ENCODE data around the gene SLC6A5.

SLC6A5 gene

DNA sequence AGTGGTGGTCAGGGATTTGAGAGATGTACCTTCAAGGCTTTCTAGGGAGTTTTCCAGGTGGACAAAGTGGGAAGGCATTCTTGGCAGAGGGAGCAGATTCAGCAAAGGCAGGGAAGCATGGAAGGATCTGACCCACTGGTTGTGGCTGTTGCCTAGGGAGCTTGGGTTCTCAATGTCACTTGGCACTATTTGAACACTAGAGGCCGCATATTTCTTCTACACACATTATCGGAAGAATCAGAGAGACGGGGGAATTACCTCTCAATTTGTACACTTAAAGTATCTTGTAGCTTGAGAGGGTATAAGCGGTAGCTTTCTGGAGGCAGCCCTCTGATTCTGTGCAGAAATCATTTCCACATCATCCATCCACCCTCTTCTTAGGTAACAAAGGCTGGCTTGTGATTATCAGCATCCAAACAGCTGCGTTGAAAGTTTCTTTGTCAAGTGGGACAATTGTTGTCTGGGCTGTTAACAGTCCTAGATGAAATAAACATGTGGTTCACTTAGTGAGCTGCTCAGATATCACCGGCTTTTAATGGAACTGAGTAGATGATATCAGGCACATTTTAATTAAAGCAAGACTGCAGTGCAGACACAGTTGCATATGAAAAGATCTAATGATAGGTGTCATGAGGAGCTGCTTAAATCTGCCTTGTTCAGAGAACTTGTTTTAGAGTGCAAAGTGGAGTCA, 72.6 kb downstream of the SLC6A5 start:
- Histone ChIP-seq H3K36me3 (ENCODE audit: insufficient read depth, low read length) (no peaks in the 10 kb centered on the region), H3K79me2 (ENCODE audit: insufficient read depth, low read length) (no peaks in the 10 kb centered on the region), H3F3A (ENCODE audit: insufficient read depth, low read length) (no peaks in the 10 kb centered on the region), H4K20me1 (ENCODE audit: insufficient read depth, low read length) (no peaks in the 10 kb centered on the region), H3K4me3 (ENCODE audit: low read depth, low read length, poor library complexity, severe bottlenecking) (no peak overlapping the region), H3K9me3 (ENCODE audit: low read length) (no peaks in the 10 kb centered on the region), H3K27ac (ENCODE audit: low read depth, low read length, poor library complexity, severe bottlenecking) (no peak overlapping the region), H3K4me2 (ENCODE audit: low read length) (no peak overlapping the region), H3K9me2 (ENCODE audit: low read depth, low read length) (no peaks in the 10 kb centered on the region), H3K27me3 (ENCODE audit: insufficient read depth, low read length) (no peaks in the 10 kb centered on the region), H3K4me1 (ENCODE audit: insufficient read depth, low read length, severe bottlenecking) (no peaks in the 10 kb centered on the region), H2AFZ (ENCODE audit: low read length) (no peak overlapping the region), H3K9ac (ENCODE audit: low read length) (no peak overlapping the region)
- TF ChIP-seq EZH2 (IDR thresholded peaks at IDR 0.05; ENCODE audit: borderline replicate concordance, low read length) = no peak
- TF ChIP-seq, protein P1, sequence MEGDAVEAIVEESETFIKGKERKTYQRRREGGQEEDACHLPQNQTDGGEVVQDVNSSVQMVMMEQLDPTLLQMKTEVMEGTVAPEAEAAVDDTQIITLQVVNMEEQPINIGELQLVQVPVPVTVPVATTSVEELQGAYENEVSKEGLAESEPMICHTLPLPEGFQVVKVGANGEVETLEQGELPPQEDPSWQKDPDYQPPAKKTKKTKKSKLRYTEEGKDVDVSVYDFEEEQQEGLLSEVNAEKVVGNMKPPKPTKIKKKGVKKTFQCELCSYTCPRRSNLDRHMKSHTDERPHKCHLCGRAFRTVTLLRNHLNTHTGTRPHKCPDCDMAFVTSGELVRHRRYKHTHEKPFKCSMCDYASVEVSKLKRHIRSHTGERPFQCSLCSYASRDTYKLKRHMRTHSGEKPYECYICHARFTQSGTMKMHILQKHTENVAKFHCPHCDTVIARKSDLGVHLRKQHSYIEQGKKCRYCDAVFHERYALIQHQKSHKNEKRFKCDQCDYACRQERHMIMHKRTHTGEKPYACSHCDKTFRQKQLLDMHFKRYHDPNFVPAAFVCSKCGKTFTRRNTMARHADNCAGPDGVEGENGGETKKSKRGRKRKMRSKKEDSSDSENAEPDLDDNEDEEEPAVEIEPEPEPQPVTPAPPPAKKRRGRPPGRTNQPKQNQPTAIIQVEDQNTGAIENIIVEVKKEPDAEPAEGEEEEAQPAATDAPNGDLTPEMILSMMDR (IDR thresholded peaks at IDR 0.05; ENCODE audit: low read length) = peak; percentile 35; the same call in 1 of the 2 replicates

DNA sequence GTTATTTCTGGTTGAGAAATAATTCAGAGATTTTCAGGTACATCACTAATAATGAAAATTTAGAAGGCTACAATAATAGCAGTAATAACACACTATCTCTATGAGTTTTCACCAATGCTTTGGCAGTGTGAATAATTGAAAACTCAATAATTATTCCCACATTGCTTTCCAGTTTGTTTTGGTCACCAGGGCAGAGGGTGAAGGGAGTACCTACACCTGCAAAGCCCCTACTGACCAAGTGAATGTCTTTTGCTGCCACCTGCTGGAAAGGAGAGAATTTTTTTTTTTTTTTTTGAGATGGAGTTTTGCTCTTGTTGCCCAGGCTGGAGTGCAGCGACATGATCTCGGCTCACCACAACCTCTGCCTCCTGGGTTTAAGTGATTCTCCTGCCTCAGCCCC, 73.2 kb downstream of the SLC6A5 start:
- Histone ChIP-seq H3K27me3 (ENCODE audit: insufficient read depth, low read length) (no peaks in the 10 kb centered on the region), H3K36me3 (ENCODE audit: insufficient read depth, low read length) (no peaks in the 10 kb centered on the region), H3K9ac (ENCODE audit: low read length) (no peak overlapping the region), H4K20me1 (ENCODE audit: insufficient read depth, low read length) (no peaks in the 10 kb centered on the region), H3K27ac (ENCODE audit: low read depth, low read length, poor library complexity, severe bottlenecking) (no peak overlapping the region), H3K4me2 (ENCODE audit: low read length) (no peak overlapping the region), H2AFZ (ENCODE audit: low read length) (no peak overlapping the region), H3K4me1 (ENCODE audit: insufficient read depth, low read length, severe bottlenecking) (no peaks in the 10 kb centered on the region), H3K79me2 (ENCODE audit: insufficient read depth, low read length) (no peaks in the 10 kb centered on the region), H3K9me2 (ENCODE audit: low read depth, low read length) (no peaks in the 10 kb centered on the region), H3K9me3 (ENCODE audit: low read length) (no peaks in the 10 kb centered on the region), H3K4me3 (ENCODE audit: low read depth, low read length, poor library complexity, severe bottlenecking) (no peak overlapping the region), H3F3A (ENCODE audit: insufficient read depth, low read length) (no peaks in the 10 kb centered on the region)
- TF ChIP-seq, protein P1 (IDR thresholded peaks at IDR 0.05; ENCODE audit: low read length) = peak; percentile 38; the same call in 1 of the 2 replicates
- no peak for TF ChIP-seq EZH2 (IDR thresholded peaks at IDR 0.05; ENCODE audit: borderline replicate concordance, low read length)

- TF ChIP-seq, protein P1 (IDR thresholded peaks at IDR 0.05; ENCODE audit: low read length) = no peak
- TF ChIP-seq EZH2 (IDR thresholded peaks at IDR 0.05; ENCODE audit: borderline replicate concordance, low read length) = no peak
- no peak overlapping the region for H2AFZ ChIP-seq (ENCODE audit: low read length)
Observed at GRCh38 chr11:20676658-20677057, 77.2 kb downstream of the SLC6A5 start.

More at GRCh38 chr11:20676658-20677057, 77.2 kb downstream of the SLC6A5 start:
- Histone ChIP-seq H3K27me3 (ENCODE audit: insufficient read depth, low read length) (no peaks in the 10 kb centered on the region), H4K20me1 (ENCODE audit: insufficient read depth, low read length) (no peaks in the 10 kb centered on the region), H3K27ac (ENCODE audit: low read depth, low read length, poor library complexity, severe bottlenecking) (no peak overlapping the region), H3K9ac (ENCODE audit: low read length) (no peak overlapping the region), H3K9me2 (ENCODE audit: low read depth, low read length) (no peaks in the 10 kb centered on the region), H3K4me3 (ENCODE audit: low read depth, low read length, poor library complexity, severe bottlenecking) (no peak overlapping the region), H3K79me2 (ENCODE audit: insufficient read depth, low read length) (no peaks in the 10 kb centered on the region), H3K9me3 (ENCODE audit: low read length) (no peaks in the 10 kb centered on the region), H3F3A (ENCODE audit: insufficient read depth, low read length) (no peaks in the 10 kb centered on the region), H3K4me1 (ENCODE audit: insufficient read depth, low read length, severe bottlenecking) (no peaks in the 10 kb centered on the region), H3K36me3 (ENCODE audit: insufficient read depth, low read length) (no peaks in the 10 kb centered on the region), H3K4me2 (ENCODE audit: low read length) (no peak overlapping the region)

Data from OCI-LY1 (cell line).